Measurements from ENCODE around the gene FKBP1B.
"Not testable (repeated sequence)": the region's sequence is repeated elsewhere in the genome, so short reads cannot be mapped to it uniquely, and the experiment has no call there.

Gene FKBP1B

DNA sequence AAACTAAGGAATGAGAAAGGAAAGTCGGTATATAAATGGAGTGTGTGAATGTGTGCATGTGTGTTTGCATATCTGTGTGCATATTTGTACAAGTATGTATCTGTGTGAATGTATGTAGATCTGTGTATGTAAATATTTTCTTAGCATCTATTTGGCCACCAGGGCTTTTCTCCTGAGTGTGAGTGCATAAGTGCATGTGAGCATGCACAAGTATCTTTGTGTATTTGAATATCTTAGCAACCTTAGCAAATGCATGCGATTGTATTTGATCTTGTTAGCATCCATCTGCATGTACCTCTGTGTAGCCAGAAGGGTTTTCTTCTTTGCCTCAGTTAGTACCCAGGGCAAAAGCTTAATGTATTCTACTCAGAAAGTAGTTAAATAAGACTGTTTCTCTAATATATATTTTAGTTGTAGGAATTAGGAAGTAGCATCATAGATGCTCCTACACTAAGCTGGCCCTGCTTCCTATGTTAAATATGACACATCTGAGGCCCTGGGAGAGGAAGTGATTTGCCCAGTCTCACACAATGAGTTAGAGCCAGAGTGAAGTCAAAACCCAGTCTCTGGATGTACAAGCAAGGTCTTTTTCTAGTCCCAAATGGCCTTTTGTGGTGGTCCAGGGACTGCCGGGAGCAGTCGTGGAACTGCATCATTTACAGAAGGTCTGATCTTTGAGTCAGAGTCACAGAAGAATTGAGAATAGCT is 9.2 kb downstream of the FKBP1B start:
- DNase-seq (ENCODE audit: low read depth in 1 of 2, low spot score in 1 of 2), result no peak

DNA sequence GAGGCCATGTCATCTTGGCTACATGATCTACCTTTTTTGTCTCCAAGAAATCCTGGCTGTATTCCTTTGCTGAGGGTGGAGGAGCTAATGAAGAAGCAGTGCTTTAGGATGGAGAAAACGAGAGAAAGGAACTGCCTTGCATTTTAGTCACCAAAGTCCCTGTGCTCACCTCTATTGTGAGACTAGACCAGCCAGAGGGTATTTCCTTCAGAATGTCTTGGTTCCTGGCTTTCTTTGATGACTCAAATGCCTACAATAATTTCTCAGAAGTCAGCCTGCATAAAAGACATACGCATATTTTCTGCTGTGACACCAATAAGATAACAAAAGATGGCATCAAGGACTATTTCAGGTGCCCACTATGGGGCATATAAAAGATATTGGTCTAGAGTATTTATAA is 15.8 kb downstream of the FKBP1B start:
- no peak for DNase-seq (ENCODE audit: low read depth in 1 of 2, low spot score in 1 of 2)

DNA sequence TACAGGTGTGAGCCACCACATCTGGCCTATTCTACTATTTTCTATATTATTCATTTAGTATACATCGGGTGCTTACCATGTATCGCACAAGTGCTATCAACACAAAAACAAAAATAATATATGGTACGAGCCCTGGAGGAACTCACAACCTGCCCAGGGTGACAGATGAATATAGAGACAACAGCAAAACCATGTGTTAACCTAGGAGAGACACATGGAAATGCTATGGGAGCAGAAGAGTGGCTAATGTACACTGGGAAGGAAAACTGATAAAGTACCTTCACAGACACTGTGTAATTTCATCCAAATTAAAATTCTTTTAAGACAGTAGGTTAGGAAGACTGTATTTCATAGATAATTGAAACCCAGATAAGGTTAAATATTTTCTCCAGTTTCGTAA is 22.7 kb downstream of the FKBP1B start:
- DNase-seq (ENCODE audit: low read depth in 1 of 2, low spot score in 1 of 2), result no peak

DNA sequence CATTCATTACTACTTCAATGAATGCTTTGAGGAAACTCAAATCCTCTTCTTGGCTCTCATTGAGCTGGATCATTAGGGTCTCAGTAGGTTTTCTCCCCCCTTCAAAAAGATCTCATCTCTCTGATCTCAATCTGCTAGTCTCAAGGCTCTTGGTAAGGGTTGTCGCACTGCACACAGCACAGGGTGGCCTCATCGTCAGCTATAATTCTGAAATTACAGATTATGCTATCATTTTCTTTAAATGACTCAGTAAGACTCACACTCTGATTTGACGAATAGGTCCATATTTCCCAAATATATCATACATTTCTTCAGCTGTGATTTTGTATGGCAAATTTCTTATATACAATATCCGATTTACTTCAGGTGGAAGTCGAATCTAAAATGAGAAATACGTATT is 24.3 kb downstream of the FKBP1B start:
- no peak for DNase-seq (ENCODE audit: low read depth in 1 of 2, low spot score in 1 of 2)

DNA sequence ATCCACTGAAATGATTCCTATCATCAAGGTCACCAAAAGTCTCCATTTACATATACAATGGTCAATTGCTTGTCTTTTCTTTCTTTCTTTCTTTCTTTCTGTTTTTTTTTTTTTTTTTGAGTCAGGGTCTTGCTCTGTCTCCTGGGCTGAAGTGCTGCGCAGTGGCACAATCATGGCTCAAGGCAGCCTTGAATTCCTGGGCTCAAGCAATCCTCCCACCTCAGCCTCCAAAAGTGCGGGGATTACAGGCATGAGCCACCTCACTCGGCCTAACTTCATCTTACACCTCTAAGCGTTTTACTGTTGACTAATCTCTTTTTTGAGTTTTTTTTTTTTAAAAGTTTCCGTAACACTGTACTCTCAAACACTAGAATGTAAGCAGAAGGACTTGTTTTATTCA is 25.7 kb downstream of the FKBP1B start:
- no peak for DNase-seq (ENCODE audit: low read depth in 1 of 2, low spot score in 1 of 2)

DNA sequence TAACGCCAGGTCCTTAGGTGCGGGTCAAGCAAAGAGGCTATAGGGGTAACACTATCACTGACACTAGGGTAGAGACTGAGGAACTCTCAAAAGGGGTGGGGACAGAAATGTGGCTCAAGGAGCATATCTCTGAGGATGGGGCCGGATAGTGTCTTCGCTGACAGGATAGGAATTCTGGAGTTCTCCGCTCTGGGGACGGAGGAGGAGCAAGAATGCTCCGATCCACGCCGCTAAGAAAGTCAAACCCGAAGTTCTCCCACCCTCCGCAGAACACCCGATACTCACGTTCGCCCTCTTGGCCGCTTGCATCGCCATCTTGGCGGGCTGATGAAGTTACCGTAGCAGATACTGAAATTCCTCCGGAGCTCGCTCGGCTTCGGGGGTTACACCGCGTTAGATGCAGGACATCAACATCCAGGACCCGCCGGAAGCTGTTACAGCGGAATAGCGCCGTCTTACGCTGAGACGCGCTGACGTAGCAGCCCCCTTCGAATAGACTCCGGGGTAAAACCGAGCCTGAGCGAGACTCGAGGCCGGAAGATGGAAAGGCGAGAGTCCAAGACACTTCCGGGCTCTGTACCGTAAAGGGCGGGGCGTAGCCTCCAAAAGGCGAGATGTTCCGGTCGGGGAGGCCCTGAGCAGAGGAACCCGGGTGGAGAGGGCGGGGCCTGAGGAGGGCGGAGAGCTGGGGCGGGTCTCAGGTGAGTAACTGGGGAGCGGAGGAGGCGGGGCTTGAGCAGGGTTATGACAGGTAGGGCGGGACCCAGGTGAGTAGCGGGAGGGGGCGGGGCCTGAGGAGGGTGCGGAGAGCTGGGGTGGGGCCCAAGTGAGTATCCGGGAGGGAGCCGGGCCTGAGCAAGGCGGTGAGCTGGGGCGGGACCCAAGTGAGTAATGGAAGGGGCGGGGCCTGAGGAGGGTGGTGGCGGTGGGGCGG is 26.6 kb downstream of the FKBP1B start, which contains the start of gene SF3B6:
Gene SF3B6 (minus strand): TSS at position 412 of the 934 bp plus-strand sequence. CDS start 97 bp downstream, at position 315.
- peak; percentile 98 to 99 for DNase-seq (ENCODE audit: low read depth in 1 of 2, low spot score in 1 of 2)

DNA sequence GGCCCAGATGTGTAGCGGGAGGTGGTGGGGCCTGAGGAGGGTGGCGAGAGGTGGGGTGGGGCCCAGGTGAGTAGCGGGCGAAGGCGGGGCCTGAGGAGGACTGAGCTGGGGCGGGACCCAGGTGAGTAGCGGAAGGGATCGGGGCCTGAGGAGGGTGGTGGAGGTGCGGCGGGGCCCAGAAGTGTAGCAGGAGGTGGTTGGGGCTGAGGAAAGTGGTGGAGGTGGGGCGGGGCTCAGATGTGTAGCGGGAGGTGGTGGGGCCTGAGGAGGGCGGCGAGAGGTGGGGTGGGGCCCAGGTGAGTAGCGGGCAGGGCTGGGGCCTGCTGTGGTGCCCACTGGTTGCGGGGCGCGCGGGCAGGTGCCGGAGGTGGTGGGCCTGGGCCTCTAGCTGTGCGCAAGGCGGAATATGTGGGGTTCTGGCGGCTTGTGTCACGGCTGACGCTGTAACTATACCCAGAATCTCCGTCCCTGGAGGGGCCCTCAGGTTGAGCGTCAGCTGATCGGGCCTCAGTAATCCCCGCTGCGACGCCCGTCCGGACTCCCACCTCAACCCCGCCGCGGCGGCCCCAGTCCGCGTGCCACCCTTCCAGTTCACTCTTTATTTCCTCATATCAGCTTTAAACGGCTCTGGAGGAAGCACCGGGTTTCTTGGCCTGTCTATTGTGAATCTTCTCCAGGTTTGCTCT is 27.5 kb downstream of the FKBP1B start:
- DNase-seq (ENCODE audit: low read depth in 1 of 2, low spot score in 1 of 2), result no peak

DNA sequence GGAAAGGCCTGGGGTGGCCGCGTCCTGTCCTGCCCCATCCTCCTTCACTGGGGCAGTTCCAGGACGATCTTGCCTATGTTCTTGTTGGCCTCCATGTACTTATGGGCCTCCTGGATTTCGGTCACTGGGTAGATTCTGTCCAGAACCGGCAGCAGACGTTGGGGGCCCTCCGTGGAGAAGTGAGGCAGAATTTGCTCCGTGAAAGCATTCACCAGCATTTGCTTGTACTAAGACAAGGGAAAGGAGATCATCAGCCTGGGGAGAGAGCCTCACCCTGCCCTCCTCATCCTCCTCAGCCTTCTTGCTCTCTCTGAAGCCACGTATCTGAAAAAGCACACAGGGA is 28.0 kb downstream of the FKBP1B start:
- DNase-seq (ENCODE audit: low read depth in 1 of 2, low spot score in 1 of 2), result no peak

DNA sequence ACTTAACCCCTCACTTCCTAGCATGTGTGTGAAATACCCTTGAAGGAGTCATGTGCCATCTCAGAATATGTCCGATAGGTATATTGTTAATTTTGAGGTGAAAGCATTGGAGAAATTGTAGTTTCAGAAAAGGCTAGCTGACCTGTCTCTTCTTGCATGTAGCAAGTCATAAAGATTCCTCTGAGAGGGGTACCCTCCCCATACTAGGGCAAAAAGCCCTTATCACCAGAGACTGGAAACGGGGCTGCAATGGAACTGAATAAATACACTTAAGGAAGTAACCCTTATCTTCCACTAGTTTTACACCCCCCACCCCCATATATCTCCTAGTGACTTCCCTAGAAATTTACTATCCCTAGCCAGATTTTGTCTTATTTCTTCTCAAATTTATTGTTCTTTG is 28.3 kb downstream of the FKBP1B start:
- no peak for DNase-seq (ENCODE audit: low read depth in 1 of 2, low spot score in 1 of 2)

DNA sequence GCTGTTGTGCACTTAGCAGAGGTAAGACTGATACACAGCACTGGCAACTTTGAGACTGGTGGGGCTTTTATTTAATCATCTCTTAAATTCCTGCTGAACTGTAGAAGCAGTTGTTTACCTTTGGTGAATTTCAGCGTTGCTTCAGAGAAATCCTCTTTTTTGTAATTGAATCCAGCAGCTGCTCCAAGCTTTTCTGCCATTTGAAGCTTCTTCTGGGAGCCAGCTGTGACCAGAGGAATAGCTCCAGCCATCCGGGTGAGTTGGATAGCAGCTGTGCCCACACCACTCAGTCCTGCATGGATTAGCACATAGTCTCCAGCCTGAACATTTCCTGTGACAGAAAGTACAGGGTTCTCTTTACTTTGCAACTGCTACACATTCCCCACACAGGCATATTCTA is 31.2 kb downstream of the FKBP1B start:
- no peak for DNase-seq (ENCODE audit: low read depth in 1 of 2, low spot score in 1 of 2)

DNA sequence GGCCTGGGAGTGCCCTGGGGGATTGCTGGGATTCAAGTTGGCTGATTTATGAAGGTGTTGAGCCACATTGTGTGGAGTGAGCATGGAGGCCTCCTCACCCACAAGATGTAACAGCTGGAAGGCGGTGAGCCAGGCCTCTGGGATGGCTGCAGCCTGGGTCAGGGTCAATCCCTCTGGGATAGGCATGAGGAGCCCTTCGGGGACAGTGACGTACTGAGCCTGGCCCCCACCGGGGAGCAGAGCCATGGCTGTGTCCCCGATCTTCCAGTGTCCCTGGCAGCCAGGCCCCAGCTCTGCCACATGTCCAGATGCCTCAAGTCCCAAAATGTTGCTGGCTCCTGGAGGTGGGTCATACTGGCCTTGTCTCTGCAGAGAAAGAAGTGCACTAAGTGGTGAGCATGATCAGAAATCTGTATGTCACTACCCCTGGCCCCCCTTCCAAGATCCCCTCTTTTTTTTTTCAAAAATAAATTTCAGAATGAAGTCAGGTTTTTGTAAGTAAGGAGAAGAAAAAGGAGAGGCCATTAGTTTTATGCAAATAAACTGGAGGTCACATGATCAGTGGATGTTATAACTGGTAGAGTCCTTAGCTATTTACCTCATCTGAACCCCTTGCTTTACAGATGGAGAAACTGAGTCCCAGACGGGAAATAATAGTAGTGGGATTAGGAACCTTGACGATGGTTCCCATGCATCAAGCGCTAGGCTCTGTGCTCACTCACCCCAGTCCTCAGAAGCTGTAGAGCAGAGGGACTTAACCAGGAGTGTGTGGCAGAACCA is 33.4 kb downstream of the FKBP1B start:
- DNase-seq (ENCODE audit: low read depth in 1 of 2, low spot score in 1 of 2), result no peak

DNA sequence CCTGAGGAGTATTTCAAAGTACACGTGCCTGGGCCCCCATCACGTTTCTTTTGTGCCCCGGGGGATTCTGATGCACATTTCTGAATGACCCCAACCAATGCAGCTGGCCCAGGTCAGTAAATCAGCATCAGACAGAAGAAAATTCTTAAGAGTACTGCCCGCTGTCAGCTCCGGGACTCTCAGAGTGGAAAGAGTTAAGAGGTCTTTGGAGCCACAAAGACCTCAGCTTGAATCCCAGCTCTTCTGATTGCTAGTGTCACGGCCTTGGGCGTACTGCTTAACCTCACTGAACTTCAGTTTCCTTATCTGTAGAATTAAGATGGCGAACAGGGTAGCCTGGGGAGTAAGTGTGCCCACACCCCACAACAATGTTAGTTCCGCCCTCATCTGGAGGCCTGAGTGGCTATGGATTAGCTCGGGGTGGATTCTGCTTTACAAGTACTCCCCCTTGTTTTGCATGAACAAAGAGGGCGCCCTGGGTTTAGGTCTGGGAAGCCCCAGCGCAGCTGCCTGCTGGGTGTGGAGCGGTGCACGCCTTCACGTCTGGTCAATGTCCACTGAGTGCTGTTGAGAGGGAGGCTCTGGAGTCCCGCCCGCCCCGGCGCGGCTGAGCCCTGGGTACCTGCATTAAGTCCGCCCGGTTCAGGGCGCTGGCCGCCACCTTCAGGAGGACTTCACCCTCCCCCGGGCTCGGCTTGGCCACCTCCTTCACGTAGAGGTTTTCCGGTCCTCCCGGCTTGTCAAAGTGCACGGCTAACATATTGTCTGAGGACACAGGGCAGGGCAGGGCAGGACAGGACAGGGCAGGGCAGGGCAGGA is 34.2 kb downstream of the FKBP1B start:
- DNase-seq (ENCODE audit: low read depth in 1 of 2, low spot score in 1 of 2), result peak in 1 of 2 donors; percentile 1

DNA sequence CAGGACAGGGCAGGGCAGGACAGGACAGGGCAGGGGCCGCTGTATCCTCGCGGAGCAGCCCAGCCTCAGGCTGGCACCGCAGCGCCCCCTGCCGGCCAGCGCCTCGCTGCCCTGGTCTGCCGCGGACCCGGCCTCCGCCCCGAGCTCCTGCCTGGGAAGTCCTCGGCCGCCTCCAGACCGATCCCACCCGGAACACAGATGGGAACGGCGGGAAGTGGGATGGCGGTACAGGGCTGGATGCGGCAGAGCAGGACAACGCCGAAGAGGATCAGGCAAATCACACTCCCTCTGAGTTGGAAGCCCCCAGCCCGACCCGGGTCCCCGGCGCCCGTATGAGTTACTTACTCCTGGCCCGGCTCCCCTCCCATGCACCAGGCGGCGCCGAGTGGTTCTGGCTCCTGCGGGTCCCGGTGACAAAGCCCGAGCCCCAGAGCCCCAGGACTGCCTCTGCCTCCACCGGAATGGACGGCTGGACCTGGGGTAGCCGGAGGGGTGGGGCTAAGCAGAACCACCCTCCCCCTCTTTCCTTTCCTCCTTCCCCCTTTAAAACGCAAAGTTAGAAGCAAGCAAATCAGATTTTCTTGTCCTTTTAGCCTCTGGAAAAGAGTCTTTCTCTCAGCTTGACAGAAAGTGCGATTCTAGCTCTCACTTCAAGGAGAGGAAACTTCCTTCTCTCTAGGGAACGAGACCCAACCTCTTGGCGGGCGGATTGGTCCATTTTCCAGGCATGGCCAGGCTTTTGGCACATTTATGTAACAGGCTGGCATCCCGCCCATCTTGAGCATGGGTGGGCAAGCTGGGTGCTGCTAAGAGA is 35.1 kb downstream of the FKBP1B start, which contains the start of gene TP53I3:
Gene TP53I3 (minus strand): TSS at position 449 of the 814 bp plus-strand sequence. CDS start 508 bp downstream, outside the sequence.
- peak; percentile 65 to 81 for DNase-seq (ENCODE audit: low read depth in 1 of 2, low spot score in 1 of 2)

DNA sequence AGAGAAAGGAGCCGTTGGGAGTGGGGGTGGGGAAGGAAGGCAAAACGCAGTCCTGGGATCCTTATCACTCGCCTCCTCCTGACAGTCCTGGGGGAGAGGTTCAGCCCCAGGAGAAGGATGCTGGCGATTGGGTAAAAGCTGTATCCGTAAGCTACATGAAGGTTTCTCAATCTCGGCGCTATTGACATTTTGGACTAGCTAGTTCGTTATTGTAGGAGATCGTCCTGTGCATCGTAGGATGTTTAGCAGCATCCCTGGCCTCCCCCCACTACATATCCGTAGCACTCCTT is 35.6 kb downstream of the FKBP1B start:
- DNase-seq (ENCODE audit: low read depth in 1 of 2, low spot score in 1 of 2), result no peak

DNA sequence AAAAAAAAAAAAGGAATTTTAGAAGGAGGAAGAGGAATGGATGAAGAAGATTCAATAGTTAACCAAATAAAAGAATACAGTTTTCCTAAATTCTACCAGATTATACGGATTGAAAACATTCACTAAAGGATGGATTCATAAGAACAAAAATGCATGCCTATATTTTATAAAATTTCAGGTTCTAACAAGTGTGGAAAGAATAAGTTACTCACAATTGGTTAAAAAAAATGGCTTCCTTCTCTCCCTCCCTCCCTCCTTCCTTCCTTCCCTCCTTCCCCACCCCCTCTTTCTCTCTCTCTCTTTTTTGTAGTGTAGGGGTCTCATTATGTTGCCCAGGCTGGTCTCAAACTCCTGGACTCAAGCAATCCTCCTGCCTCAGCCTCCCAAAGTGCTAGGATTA is 36.7 kb downstream of the FKBP1B start:
- DNase-seq (ENCODE audit: low read depth in 1 of 2, low spot score in 1 of 2), result no peak

DNA sequence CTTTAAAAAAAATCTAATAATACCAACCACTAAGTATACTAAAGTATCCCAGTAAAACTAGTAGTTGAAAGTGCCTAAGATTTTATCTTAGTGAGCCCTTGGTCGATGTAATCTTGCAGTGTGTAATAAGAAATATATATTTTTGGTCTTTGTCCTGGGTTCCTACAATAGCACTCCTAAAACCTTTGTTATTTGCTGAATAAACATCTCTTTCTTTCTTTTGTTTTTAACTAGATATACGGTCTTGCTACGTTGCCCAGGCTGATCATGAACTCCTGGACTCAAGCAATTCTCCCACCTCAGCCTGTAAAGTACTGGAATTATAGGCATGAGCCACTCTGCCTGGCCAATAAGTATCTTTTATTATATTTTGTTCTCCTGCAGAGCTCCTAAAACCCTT is 37.5 kb downstream of the FKBP1B start:
- no peak for DNase-seq (ENCODE audit: low read depth in 1 of 2, low spot score in 1 of 2)

DNA sequence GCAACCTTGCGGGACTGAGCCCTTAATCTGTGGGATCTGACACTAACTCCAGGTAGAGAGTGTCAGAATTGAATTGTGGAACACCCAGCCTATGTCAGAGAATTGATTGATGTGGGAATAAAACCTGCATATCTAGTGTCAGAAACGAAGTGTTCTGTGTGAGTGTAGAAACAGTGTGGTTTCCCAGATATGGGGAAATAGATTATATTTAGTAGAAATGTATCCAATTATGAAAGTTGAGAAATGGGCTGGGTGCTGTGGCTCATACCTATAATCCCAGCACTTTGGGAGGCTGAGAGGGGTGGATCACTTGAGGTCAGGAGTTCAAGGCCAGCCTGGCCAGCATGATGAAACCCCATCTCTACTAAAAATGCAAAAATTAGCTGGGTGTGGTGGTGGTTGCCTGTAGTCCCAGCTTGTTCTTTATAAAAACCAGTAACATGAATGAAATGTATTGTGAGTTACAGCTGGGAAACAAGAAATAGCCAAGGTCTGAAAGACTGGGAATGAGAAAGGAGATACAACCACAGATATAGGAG is 39.3 kb downstream of the FKBP1B start:
- no peak for DNase-seq (ENCODE audit: low read depth in 1 of 2, low spot score in 1 of 2)

DNA sequence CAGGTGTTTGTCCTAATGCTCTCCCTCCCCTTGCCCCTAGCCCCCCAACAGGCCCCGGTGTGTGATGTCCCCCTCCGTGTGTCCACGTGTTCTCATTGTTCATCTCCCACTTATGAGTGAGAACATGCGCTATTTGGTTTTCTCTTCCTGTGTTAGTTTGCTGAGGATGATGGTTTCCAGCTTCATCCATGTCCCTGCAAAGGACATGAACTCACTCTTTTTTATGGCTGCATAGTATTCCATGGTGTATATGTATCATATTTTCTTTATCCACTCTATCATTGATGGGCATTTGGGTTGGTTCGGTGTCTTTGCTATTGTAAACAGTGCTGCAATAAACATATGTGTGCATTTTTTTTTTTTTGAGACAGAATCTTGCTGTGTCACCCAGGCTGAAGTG is 43.7 kb downstream of the FKBP1B start:
- DNase-seq (ENCODE audit: low read depth in 1 of 2, low spot score in 1 of 2), result not testable (repeated sequence)

DNA sequence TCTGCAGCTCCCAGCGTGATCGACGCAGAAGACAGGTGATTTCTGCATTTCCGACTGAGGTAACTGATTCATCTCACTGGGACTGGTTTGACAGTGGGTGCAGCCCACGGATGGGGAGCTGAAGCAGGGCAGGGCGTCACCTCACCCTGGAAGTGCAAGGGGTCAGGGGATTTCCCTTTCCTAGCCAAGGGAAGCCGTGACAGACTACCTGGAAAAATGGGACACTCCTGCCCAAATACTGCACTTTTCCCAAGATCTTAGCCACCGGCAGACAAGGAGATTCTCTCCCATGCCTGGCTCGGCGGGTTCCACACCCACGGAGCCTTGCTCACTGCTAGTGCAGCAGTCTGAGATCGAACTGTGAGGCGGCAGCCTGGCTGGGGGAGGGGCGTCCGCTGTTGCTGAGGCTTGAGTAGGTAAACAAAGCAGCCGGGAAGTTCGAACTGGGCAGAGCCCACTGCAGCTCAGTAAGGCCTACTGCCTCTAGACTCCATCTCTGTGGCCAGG is 45.7 kb downstream of the FKBP1B start:
- not testable (repeated sequence) for DNase-seq (ENCODE audit: low read depth in 1 of 2, low spot score in 1 of 2)
